IMR-90 (cell line): ENCODE results near the gene DSC3. TPM values are rescaled to one million over a fixed set of nuclear protein-coding genes. Genes with fewer than 3 reads are reported as not detected.

ENCODE experiments used
- ATAC-seq: fragments of 200-7000 bp; cut with Tn5 transposase; 2 replicates; pipeline ENCODE4 v1.9.1; 2020; ENCODE audit warnings: low read depth, mild to moderate bottlenecking, moderate library complexity
- BruUV-seq: library from RNA; stranded (reverse); fragments of 400-500 nt; replicated peaks from 2 replicates; lab custom pipeline; 2021; lab: Mats Ljungman, UMichigan
- CTCF ChIA-PET: fragments of 300-600 bp; formaldehyde crosslinking; extraction: SDS; loops from one replicate; lab custom pipeline; 2021; ENCODE audit warnings: antibody characterized with exemption; lab: Yijun Ruan, JAX
- POLR2A ChIA-PET: fragments of 300-600 bp; sonication (Branson Sonifier 250); formaldehyde crosslinking; loops from one replicate; lab custom pipeline; 2022; ENCODE audit warnings: antibody characterized with exemption; ENCODE audit not compliant: unreplicated experiment; lab: Charles Lee
- DNase-seq: peaks from one replicate; pipeline ENCODE4 v3.0.0; 2013
- H2AFZ ChIP-seq: replicated peaks from 2 replicates; pipeline ENCODE3; 2013; ENCODE audit warnings: low read length, mild to moderate bottlenecking; ENCODE audit not compliant: poor library complexity
- H2AK5ac ChIP-seq: 2 replicates; pipeline ENCODE4 v1.6.1; 2013; ENCODE audit warnings: low read depth, low read length, inconsistent platforms
- H2AK9ac ChIP-seq: replicated peaks from 2 replicates; pipeline ENCODE3; 2013; ENCODE audit warnings: mild to moderate bottlenecking, low read depth, low read length, moderate library complexity; ENCODE audit not compliant: poor library complexity
- H2BK120ac ChIP-seq: 2 replicates; pipeline ENCODE4 v1.6.1; 2013; ENCODE audit warnings: low read depth, low read length, inconsistent platforms
- H2BK15ac ChIP-seq: 3 replicates; pipeline ENCODE4 v1.6.1; 2013; ENCODE audit warnings: low read depth, low read length, inconsistent platforms
- H2BK20ac ChIP-seq: 2 replicates; pipeline ENCODE4 v1.6.1; 2013; ENCODE audit warnings: low read depth, mild to moderate bottlenecking, inconsistent platforms, low read length, moderate library complexity
- H2BK5ac ChIP-seq: 2 replicates; pipeline ENCODE4 v1.6.1; 2013; ENCODE audit warnings: mild to moderate bottlenecking, low read depth, low read length, inconsistent platforms; ENCODE audit not compliant: poor library complexity, severe bottlenecking
- H3K14ac ChIP-seq: replicated peaks from 2 replicates; pipeline ENCODE4 v1.6.1; 2013; ENCODE audit warnings: low read depth, low read length, inconsistent platforms
- H3K18ac ChIP-seq: 2 replicates; pipeline ENCODE4 v1.6.1; 2013; ENCODE audit warnings: low read depth, low read length, control low read depth
- H3K23ac ChIP-seq: 2 replicates; pipeline ENCODE4 v1.6.1; 2013; ENCODE audit warnings: low read depth, low read length, inconsistent platforms
- H3K27ac ChIP-seq: 2 replicates; pipeline ENCODE4 v1.5.1; 2013; ENCODE audit warnings: mild to moderate bottlenecking, control low read depth, low read length; ENCODE audit not compliant: insufficient read depth
- H3K27me3 ChIP-seq: 2 replicates; pipeline ENCODE4 v1.6.1; 2013; ENCODE audit warnings: low read length; ENCODE audit not compliant: control insufficient read depth, insufficient read depth
- H3K36me3 ChIP-seq: 2 replicates; pipeline ENCODE4 v1.6.1; 2013; ENCODE audit warnings: low read length, mixed read lengths; ENCODE audit not compliant: control insufficient read depth, insufficient read depth
- H3K4ac ChIP-seq: 2 replicates; pipeline ENCODE4 v1.6.1; 2013; ENCODE audit warnings: low read depth, low read length, inconsistent platforms
- H3K4me1 ChIP-seq: 2 replicates; pipeline ENCODE4 v1.6.1; 2013; ENCODE audit warnings: low read length, mixed read lengths; ENCODE audit not compliant: control insufficient read depth, insufficient read depth
- H3K4me2 ChIP-seq: 2 replicates; pipeline ENCODE4 v1.6.1; 2013; ENCODE audit warnings: low read depth, mild to moderate bottlenecking, control low read depth, low read length, moderate library complexity
- H3K4me3 ChIP-seq: 2 replicates; pipeline ENCODE4 v1.5.1; 2013; ENCODE audit warnings: low read depth, mild to moderate bottlenecking, control low read depth, low read length, moderate library complexity; ENCODE audit not compliant: insufficient read depth
- H3K56ac ChIP-seq: 2 replicates; pipeline ENCODE4 v1.6.1; 2013; ENCODE audit warnings: low read length, inconsistent platforms; ENCODE audit not compliant: insufficient read depth; ENCODE audit errors: extremely low read depth
- H3K79me1 ChIP-seq, 2 experiments: 2 replicates each; pipeline ENCODE4 v1.6.1; 2013; ENCODE audit warnings: low read length in 2 of 2, inconsistent platforms in 1 of 2, low read depth in 1 of 2
- H3K9ac ChIP-seq: 2 replicates; pipeline ENCODE4 v1.6.1; 2013; ENCODE audit warnings: low read depth, low read length, control low read depth
- H3K9me1 ChIP-seq: 2 replicates; pipeline ENCODE4 v1.6.1; 2013; ENCODE audit warnings: low read length, inconsistent platforms; ENCODE audit not compliant: insufficient read depth
- H3K9me3 ChIP-seq: 2 replicates; pipeline ENCODE4 v1.6.1; 2013; ENCODE audit warnings: low read length; ENCODE audit not compliant: control insufficient read depth, insufficient read depth
- H4K20me1 ChIP-seq: 2 replicates; pipeline ENCODE4 v1.6.1; 2013; ENCODE audit warnings: low read length, inconsistent platforms; ENCODE audit not compliant: insufficient read depth
- H4K5ac ChIP-seq: 2 replicates; pipeline ENCODE4 v1.6.1; 2013; ENCODE audit warnings: mild to moderate bottlenecking, low read depth, low read length, control low read depth
- H4K8ac ChIP-seq, 2 experiments: 2 replicates each; pipeline ENCODE4 v1.6.1; 2013; ENCODE audit warnings: low read depth in 2 of 2, low read length in 2 of 2, control low read depth in 1 of 2, inconsistent platforms in 1 of 2
- H4K91ac ChIP-seq: 2 replicates; pipeline ENCODE4 v1.6.1; 2013; ENCODE audit warnings: low read depth, low read length, inconsistent platforms; ENCODE audit not compliant: insufficient read depth
- BHLHE40 ChIP-seq: fragments of 150-350 bp; IDR thresholded peaks from 2 replicates; pipeline ENCODE4 v1.6.1; 2016; ENCODE audit warnings: mild to moderate bottlenecking, low read depth, low read length
- CEBPB ChIP-seq: IDR thresholded peaks from 2 replicates; pipeline ENCODE4 v1.6.1; 2012; ENCODE audit warnings: low read depth, low read length, improper control_type of control experiment
- CHD1 ChIP-seq: IDR thresholded peaks from 2 replicates; pipeline ENCODE4 v1.6.1; 2012; ENCODE audit warnings: low read depth, low read length, improper control_type of control experiment
- CTCF ChIP-seq: conservative IDR thresholded peaks from 2 replicates; pipeline ENCODE4 v1.5.1; 2012; ENCODE audit warnings: mild to moderate bottlenecking, low read depth, low read length, improper control_type of control experiment
- ELK1 ChIP-seq: fragments of 150-350 bp; IDR thresholded peaks from 2 replicates; pipeline ENCODE4 v1.6.1; 2016; ENCODE audit warnings: low read depth, mild to moderate bottlenecking, low read length, moderate library complexity, borderline replicate concordance
- FOS ChIP-seq: fragments of 150-350 bp; IDR thresholded peaks from 2 replicates; pipeline ENCODE4 v1.6.1; 2016; ENCODE audit warnings: low read depth, low read length
- MAFK ChIP-seq: IDR thresholded peaks from 2 replicates; pipeline ENCODE4 v1.6.1; 2012; ENCODE audit warnings: low read depth, low read length, improper control_type of control experiment
- MAZ ChIP-seq: IDR thresholded peaks from 2 replicates; pipeline ENCODE4 v1.6.1; 2012; ENCODE audit warnings: low read depth, mild to moderate bottlenecking, low read length, improper control_type of control experiment, moderate library complexity, borderline replicate concordance
- MXI1 ChIP-seq: IDR thresholded peaks from 2 replicates; pipeline ENCODE4 v1.6.1; 2012; ENCODE audit warnings: low read depth, mild to moderate bottlenecking, low read length, moderate library complexity, borderline replicate concordance
- NFE2L2 ChIP-seq: fragments of 150-350 bp; IDR thresholded peaks from 2 replicates; pipeline ENCODE4 v1.6.1; 2016; ENCODE audit warnings: low read depth, mild to moderate bottlenecking, low read length
- POLR2A ChIP-seq: IDR thresholded peaks from 2 replicates; pipeline ENCODE4 v1.6.1; 2012; ENCODE audit warnings: mild to moderate bottlenecking, low read depth, low read length
- RAD21 ChIP-seq: IDR thresholded peaks from 2 replicates; pipeline ENCODE4 v1.6.1; 2012; ENCODE audit warnings: low read length, improper control_type of control experiment
- RCOR1 ChIP-seq: IDR thresholded peaks from 2 replicates; pipeline ENCODE4 v1.6.1; 2012; ENCODE audit warnings: mild to moderate bottlenecking, low read length, improper control_type of control experiment; ENCODE audit not compliant: insufficient replicate concordance
- RFX5 ChIP-seq: IDR thresholded peaks from 2 replicates; pipeline ENCODE4 v1.8.0; 2012; ENCODE audit warnings: low read depth, mild to moderate bottlenecking, low read length, moderate library complexity
- SMC3 ChIP-seq: fragments of 150-350 bp; IDR thresholded peaks from 2 replicates; pipeline ENCODE4 v1.6.1; 2016; ENCODE audit warnings: low read depth, mild to moderate bottlenecking, antibody characterized with exemption, low read length, moderate library complexity
- USF2 ChIP-seq: fragments of 150-350 bp; IDR thresholded peaks from 2 replicates; pipeline ENCODE4 v1.6.1; 2017; ENCODE audit warnings: mild to moderate bottlenecking, antibody characterized with exemption, low read length, low read depth
- WGBS, 2 experiments: methylation state at CpG; one replicate each; pipeline versions ENCODE4 v1.1.5 to v1.1.7; 2013; ENCODE audit warnings: missing lambda C conversion rate in 2 of 2; ENCODE audit not compliant: insufficient read length in 1 of 2; ENCODE audit errors: extremely low coverage in 2 of 2; 5-methylcytosine and 5-hydroxymethylcytosine counted together
- dilution Hi-C: fragments of 300-500 bp; cut with HindIII; formaldehyde crosslinking; loops from one replicate; pipeline ENCODE4 v1.14.3; 2018; ENCODE audit warnings: low sequenced_read_pairs; ENCODE audit not compliant: unreplicated experiment
- in situ Hi-C: fragments of 300-500 bp; cut with MboI; formaldehyde crosslinking; loops from 3 replicates; pipeline ENCODE4 v1.14.3; 2019; ENCODE audit warnings: low sequenced_read_pairs, inconsistent platforms, mixed read lengths
- intact Hi-C: fragments of 100-400 bp; cut with micrococcal nuclease; formaldehyde crosslinking; loops from 2 replicates; pipeline ENCODE4 v1.10.0; 2022
- polyA plus RNA-seq, 3 experiments: library from polyadenylated mRNA; depleted of rRNA; stranded (reverse); fragments of >200 nt; gene quantifications; 2 replicates each; pipeline ENCODE4 v1.2.3, GENCODE V29; 2012; ENCODE audit warnings: low replicate concordance in 1 of 3
- total RNA-seq: library from RNA; depleted of rRNA; stranded (reverse); fragments of >200 nt; gene quantifications from 2 replicates; pipeline ENCODE4 v1.2.3, GENCODE V29; 2012

DSC3 gene
- total and polyA plus RNA-seq, 2 of the 4 experiments (the other 2 are of a cell fraction) = under 0.01 to 0.09 TPM

GRCh38 chr18:30960661-30961060 lies 81.9 kb downstream of the DSC3 start:
- Histone ChIP-seq H3K18ac (no peak overlapping the region), H3K9me1 (no peaks in the 10 kb centered on the region), H4K8ac (no peak overlapping the region), H4K5ac (no peak overlapping the region), H3K4ac (no peak overlapping the region), H3K4me1 (no peaks in the 10 kb centered on the region), H3K36me3 (no peaks in the 10 kb centered on the region), H3K9ac (no peak overlapping the region), H3K9me3 (no peaks in the 10 kb centered on the region), H2BK5ac (no peak overlapping the region), H4K20me1 (no peaks in the 10 kb centered on the region), H3K79me1 (no peaks in the 10 kb centered on the region), H3K27ac (no peak overlapping the region), H2AK9ac (no peak overlapping the region), H4K91ac (no peak overlapping the region), H2BK120ac (no peak overlapping the region), H3K23ac (no peak overlapping the region), H2AK5ac (no peak overlapping the region), H3K4me3 (no peak overlapping the region), H3K4me2 (no peak overlapping the region), H2AFZ (no peak overlapping the region), H3K14ac (no peak overlapping the region), H2BK20ac (no peak overlapping the region), H2BK15ac (no peak overlapping the region), H3K27me3 (no peaks in the 10 kb centered on the region), H3K56ac (no peak overlapping the region)
- intact Hi-C loops (no loop called here), dilution Hi-C loops (no loop called here), in situ Hi-C loops (no loop called here)
- no CpG with 5 or more reads among the region's 6 CpGs for WGBS, 2 experiments
- ATAC-seq (no peak), DNase-seq (no peak)
- ChIA-PET POLR2A (no interaction called here), CTCF (interaction anchor here (1.3 kb wide), 1 partner anchor 9 kb away, joined by 3 read pairs; no protein-coding TSS in a partner anchor)
- TF ChIP-seq RAD21 = no peak
- no peak for TF ChIP-seq RCOR1
- TF ChIP-seq POLR2A = no peak
- no peak for TF ChIP-seq MAZ
- TF ChIP-seq SMC3 = no peak
- TF ChIP-seq CTCF = no peak
- TF ChIP-seq MXI1 = no peak
- no peak for TF ChIP-seq CHD1
- TF ChIP-seq CEBPB = no peak
- TF ChIP-seq MAFK = no peak
- TF ChIP-seq FOS = no peak
- TF ChIP-seq ELK1 = no peak
- no peak for TF ChIP-seq BHLHE40
- TF ChIP-seq NFE2L2 = no peak
- TF ChIP-seq RFX5 = no peak
- TF ChIP-seq USF2 = no peak
- no TSS peak for BruUV-seq
